WTC11 (cell line): Measurements from ENCODE around the gene FNDC3B. TPM values are rescaled to one million over a fixed set of nuclear protein-coding genes. Genes with fewer than 3 reads are reported as not detected.

ENCODE experiments used
- ATAC-seq: fragments of 200-7000 bp; cut with Tn5 transposase; 2 replicates; pipeline ENCODE4 v1.10.0; 2021; ENCODE audit warnings: mild to moderate bottlenecking, moderate library complexity
- CTCF ChIA-PET: fragments of 300-600 bp; sonication (Branson Sonifier 250); formaldehyde crosslinking; loops from one replicate; lab custom pipeline; 2021; ENCODE audit warnings: antibody characterized with exemption; lab: Charles Lee
- POLR2A ChIA-PET: fragments of 350-600 bp; sonication (Branson Sonifier 250); formaldehyde crosslinking; loops from one replicate; lab custom pipeline; 2021; ENCODE audit warnings: antibody characterized with exemption; lab: Charles Lee
- DNase-seq: peaks from one replicate; pipeline ENCODE4 v3.0.0; 2021; ENCODE audit warnings: low spot score
- H3K27ac Mint-ChIP-seq: 2 replicates; pipeline ENCODE4 v1.8.0; 2021; ENCODE audit warnings: mixed read lengths
- H3K27me3 Mint-ChIP-seq: 2 replicates; pipeline ENCODE4 v1.8.0; 2021; ENCODE audit warnings: low read depth, mild to moderate bottlenecking, moderate library complexity, mixed read lengths
- H3K36me3 Mint-ChIP-seq: 2 replicates; pipeline ENCODE4 v1.8.0; 2021; ENCODE audit warnings: mixed read lengths
- H3K4me1 Mint-ChIP-seq: 2 replicates; pipeline ENCODE4 v1.8.0; 2022; ENCODE audit warnings: mixed read lengths
- H3K4me3 Mint-ChIP-seq: 2 replicates; pipeline ENCODE4 v1.8.0; 2021; ENCODE audit warnings: mild to moderate bottlenecking, moderate library complexity, mixed read lengths
- H3K9me3 Mint-ChIP-seq: 2 replicates; pipeline ENCODE4 v1.8.0; 2021; ENCODE audit warnings: mixed read lengths
- CDX4 ChIP-seq: fragments of 250-450 bp; sonication (Bioruptor Pico); IDR thresholded peaks from 2 replicates; pipeline ENCODE4 v1.9.0; 2021; ENCODE audit warnings: moderate library complexity, mild to moderate bottlenecking, inconsistent platforms, borderline replicate concordance
- CREB1 ChIP-seq: sonication (generic); formaldehyde crosslinking; IDR thresholded peaks from 2 replicates; pipeline ENCODE4 v1.8.0; 2023; ENCODE audit warnings: mild to moderate bottlenecking, missing genetic modification reagents
- ETV6 ChIP-seq: sonication (generic); formaldehyde crosslinking; IDR thresholded peaks from 2 replicates; pipeline ENCODE4 v1.8.1; 2022; ENCODE audit warnings: mild to moderate bottlenecking, missing genetic modification reagents
- GRHL2 ChIP-seq: fragments of 250-450 bp; sonication (Bioruptor Pico); IDR thresholded peaks from 2 replicates; pipeline ENCODE4 v1.8.0; 2022; ENCODE audit warnings: mild to moderate bottlenecking, moderate library complexity; ENCODE audit not compliant: insufficient replicate concordance, severe bottlenecking
- GTF2I ChIP-seq: fragments of 250-450 bp; sonication (Bioruptor Pico); conservative IDR thresholded peaks from 2 replicates; pipeline ENCODE4 v1.4.0; 2021; ENCODE audit warnings: mild to moderate bottlenecking
- HMGA2 ChIP-seq: fragments of 250-450 bp; sonication (Bioruptor Pico); IDR thresholded peaks from 2 replicates; pipeline ENCODE4 v1.4.0; 2021; ENCODE audit warnings: mild to moderate bottlenecking, moderate library complexity
- JUN ChIP-seq: sonication (generic); formaldehyde crosslinking; IDR thresholded peaks from 2 replicates; pipeline ENCODE4 v1.8.0; 2023; ENCODE audit warnings: mild to moderate bottlenecking, missing genetic modification reagents
- KAT7 ChIP-seq: sonication (generic); formaldehyde crosslinking; IDR thresholded peaks from 2 replicates; pipeline ENCODE4 v1.8.1; 2023; ENCODE audit warnings: missing genetic modification reagents, mild to moderate bottlenecking, borderline replicate concordance
- MYBL2 ChIP-seq: sonication (generic); formaldehyde crosslinking; IDR thresholded peaks from 2 replicates; pipeline ENCODE4 v1.8.1; 2023; ENCODE audit warnings: mild to moderate bottlenecking, moderate library complexity, missing genetic modification reagents
- NR2C2 ChIP-seq: sonication (generic); formaldehyde crosslinking; IDR thresholded peaks from 2 replicates; pipeline ENCODE4 v1.8.0; 2022; ENCODE audit warnings: mild to moderate bottlenecking, missing genetic modification reagents
- NR3C1 ChIP-seq: sonication (generic); formaldehyde crosslinking; conservative IDR thresholded peaks from 2 replicates; pipeline ENCODE4 v1.8.1; 2023; ENCODE audit warnings: low read depth, mild to moderate bottlenecking, missing genetic modification reagents
- OVOL2 ChIP-seq: fragments of 250-450 bp; sonication (Bioruptor Pico); IDR thresholded peaks from 2 replicates; pipeline ENCODE4 v1.9.0; 2021; ENCODE audit warnings: mild to moderate bottlenecking, borderline replicate concordance
- RORB ChIP-seq: fragments of 250-450 bp; sonication (Bioruptor Pico); IDR thresholded peaks from 2 replicates; pipeline ENCODE4 v1.9.0; 2021; ENCODE audit warnings: mild to moderate bottlenecking
- SMAD3 ChIP-seq: sonication (generic); formaldehyde crosslinking; IDR thresholded peaks from 2 replicates; pipeline ENCODE4 v1.8.0; 2022; ENCODE audit warnings: missing genetic modification reagents, mild to moderate bottlenecking, borderline replicate concordance
- SP1 ChIP-seq: sonication (generic); formaldehyde crosslinking; conservative IDR thresholded peaks from 2 replicates; pipeline ENCODE4 v1.8.1; 2022; ENCODE audit warnings: missing genetic modification reagents
- TEAD1 ChIP-seq: sonication (generic); formaldehyde crosslinking; IDR thresholded peaks from 2 replicates; pipeline ENCODE4 v1.8.0; 2022; ENCODE audit warnings: mild to moderate bottlenecking, missing genetic modification reagents
- TEAD4 ChIP-seq: sonication (generic); formaldehyde crosslinking; IDR thresholded peaks from 2 replicates; pipeline ENCODE4 v1.8.0; 2022; ENCODE audit warnings: mild to moderate bottlenecking, missing genetic modification reagents
- ZNF317 ChIP-seq: sonication (generic); formaldehyde crosslinking; IDR thresholded peaks from 2 replicates; pipeline ENCODE4 v1.8.1; 2023; ENCODE audit warnings: low read depth, mild to moderate bottlenecking, moderate library complexity, missing genetic modification reagents, borderline replicate concordance
- ZNF532 ChIP-seq: fragments of 250-450 bp; sonication (Bioruptor Pico); IDR thresholded peaks from 2 replicates; pipeline ENCODE4 v1.9.0; 2021; ENCODE audit warnings: mild to moderate bottlenecking, borderline replicate concordance
- total RNA-seq: library from RNA; stranded (reverse); gene quantifications from 3 replicates; pipeline ENCODE4 v1.2.3, GENCODE V29; 2021
- TF ChIP-seq, protein P1 (sequence below): sonication (generic); formaldehyde crosslinking; IDR thresholded peaks from 2 replicates; pipeline ENCODE4 v1.8.1; 2023; ENCODE audit warnings: mild to moderate bottlenecking, missing genetic modification reagents, moderate library complexity
- TF ChIP-seq, protein P2 (sequence below): sonication (generic); formaldehyde crosslinking; IDR thresholded peaks from 2 replicates; pipeline ENCODE4 v1.8.0; 2023; ENCODE audit warnings: missing genetic modification reagents, mild to moderate bottlenecking, borderline replicate concordance
- TF ChIP-seq, protein P3 (sequence below): sonication (generic); formaldehyde crosslinking; IDR thresholded peaks from 2 replicates; pipeline ENCODE4 v1.8.0; 2022; ENCODE audit warnings: mild to moderate bottlenecking, missing genetic modification reagents
- TF ChIP-seq, protein P4 (sequence below): sonication (generic); formaldehyde crosslinking; IDR thresholded peaks from 2 replicates; pipeline ENCODE4 v1.8.1; 2022; ENCODE audit warnings: mild to moderate bottlenecking, missing genetic modification reagents, moderate library complexity, borderline replicate concordance
- TF ChIP-seq, protein P5 (sequence below): fragments of 250-450 bp; sonication (Bioruptor Pico); IDR thresholded peaks from 2 replicates; pipeline ENCODE4 v1.8.0; 2021; ENCODE audit warnings: mild to moderate bottlenecking

FNDC3B gene
- total RNA-seq, 1 experiment from 2014 or later: 42.8 TPM

DNA sequence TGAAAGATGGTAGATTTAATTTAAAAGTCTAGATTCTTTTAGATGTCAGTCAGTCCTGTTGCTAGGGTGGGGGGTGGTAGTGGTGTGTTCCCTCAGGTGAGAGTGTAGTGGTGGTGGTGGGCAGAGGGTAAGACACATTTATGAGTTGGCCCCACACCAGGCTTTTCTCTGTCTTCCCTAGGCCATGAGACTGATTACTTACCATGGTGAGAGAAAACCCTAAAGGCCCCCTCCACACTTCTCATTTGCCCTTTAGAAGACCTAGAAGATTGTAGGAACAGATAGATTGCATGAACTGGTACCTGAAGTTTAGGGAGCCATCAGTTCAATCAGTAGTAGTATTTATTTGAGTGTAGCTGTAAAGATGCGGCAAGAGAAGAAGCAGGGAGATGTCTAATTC is 20.9 kb downstream of the FNDC3B start (continued):
- no peak for TF ChIP-seq ZNF532 (CRISPR knock-in tag)
- no peak for TF ChIP-seq CREB1 (CRISPR knock-in tag)
- TF ChIP-seq, protein P1, sequence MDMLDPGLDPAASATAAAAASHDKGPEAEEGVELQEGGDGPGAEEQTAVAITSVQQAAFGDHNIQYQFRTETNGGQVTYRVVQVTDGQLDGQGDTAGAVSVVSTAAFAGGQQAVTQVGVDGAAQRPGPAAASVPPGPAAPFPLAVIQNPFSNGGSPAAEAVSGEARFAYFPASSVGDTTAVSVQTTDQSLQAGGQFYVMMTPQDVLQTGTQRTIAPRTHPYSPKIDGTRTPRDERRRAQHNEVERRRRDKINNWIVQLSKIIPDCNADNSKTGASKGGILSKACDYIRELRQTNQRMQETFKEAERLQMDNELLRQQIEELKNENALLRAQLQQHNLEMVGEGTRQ (CRISPR knock-in tag): no peak
- TF ChIP-seq TEAD4: no peak
- TF ChIP-seq NR3C1 (CRISPR knock-in tag): no peak
- TF ChIP-seq GRHL2: no peak
- no peak for TF ChIP-seq GTF2I (CRISPR knock-in tag)
- no peak for TF ChIP-seq KAT7
- TF ChIP-seq CDX4 (CRISPR knock-in tag): no peak
- TF ChIP-seq, all 79 proteins: peak for 0

- ATAC-seq: no peak
- Mint-ChIP-seq H3K27ac (no peak overlapping the region), H3K36me3 (peaks cover 11% of the 10 kb centered on the region), H3K27me3 (no peaks in the 10 kb centered on the region), H3K9me3 (peaks cover 5% of the 10 kb centered on the region), H3K4me3 (no peak overlapping the region), H3K4me1 (peaks cover 50% of the 10 kb centered on the region)
- ChIA-PET CTCF (no interaction called here), POLR2A (no interaction called here)
- no peak for DNase-seq
- TF ChIP-seq MYBL2 (CRISPR knock-in tag): no peak
- TF ChIP-seq TEAD1 (CRISPR knock-in tag): no peak
- TF ChIP-seq RORB (CRISPR knock-in tag): no peak
- TF ChIP-seq JUN (CRISPR knock-in tag): no peak
- TF ChIP-seq OVOL2 (CRISPR knock-in tag): no peak
- TF ChIP-seq ZNF317 (CRISPR knock-in tag): no peak
- no peak for TF ChIP-seq ETV6 (CRISPR knock-in tag)
- TF ChIP-seq, protein P2, sequence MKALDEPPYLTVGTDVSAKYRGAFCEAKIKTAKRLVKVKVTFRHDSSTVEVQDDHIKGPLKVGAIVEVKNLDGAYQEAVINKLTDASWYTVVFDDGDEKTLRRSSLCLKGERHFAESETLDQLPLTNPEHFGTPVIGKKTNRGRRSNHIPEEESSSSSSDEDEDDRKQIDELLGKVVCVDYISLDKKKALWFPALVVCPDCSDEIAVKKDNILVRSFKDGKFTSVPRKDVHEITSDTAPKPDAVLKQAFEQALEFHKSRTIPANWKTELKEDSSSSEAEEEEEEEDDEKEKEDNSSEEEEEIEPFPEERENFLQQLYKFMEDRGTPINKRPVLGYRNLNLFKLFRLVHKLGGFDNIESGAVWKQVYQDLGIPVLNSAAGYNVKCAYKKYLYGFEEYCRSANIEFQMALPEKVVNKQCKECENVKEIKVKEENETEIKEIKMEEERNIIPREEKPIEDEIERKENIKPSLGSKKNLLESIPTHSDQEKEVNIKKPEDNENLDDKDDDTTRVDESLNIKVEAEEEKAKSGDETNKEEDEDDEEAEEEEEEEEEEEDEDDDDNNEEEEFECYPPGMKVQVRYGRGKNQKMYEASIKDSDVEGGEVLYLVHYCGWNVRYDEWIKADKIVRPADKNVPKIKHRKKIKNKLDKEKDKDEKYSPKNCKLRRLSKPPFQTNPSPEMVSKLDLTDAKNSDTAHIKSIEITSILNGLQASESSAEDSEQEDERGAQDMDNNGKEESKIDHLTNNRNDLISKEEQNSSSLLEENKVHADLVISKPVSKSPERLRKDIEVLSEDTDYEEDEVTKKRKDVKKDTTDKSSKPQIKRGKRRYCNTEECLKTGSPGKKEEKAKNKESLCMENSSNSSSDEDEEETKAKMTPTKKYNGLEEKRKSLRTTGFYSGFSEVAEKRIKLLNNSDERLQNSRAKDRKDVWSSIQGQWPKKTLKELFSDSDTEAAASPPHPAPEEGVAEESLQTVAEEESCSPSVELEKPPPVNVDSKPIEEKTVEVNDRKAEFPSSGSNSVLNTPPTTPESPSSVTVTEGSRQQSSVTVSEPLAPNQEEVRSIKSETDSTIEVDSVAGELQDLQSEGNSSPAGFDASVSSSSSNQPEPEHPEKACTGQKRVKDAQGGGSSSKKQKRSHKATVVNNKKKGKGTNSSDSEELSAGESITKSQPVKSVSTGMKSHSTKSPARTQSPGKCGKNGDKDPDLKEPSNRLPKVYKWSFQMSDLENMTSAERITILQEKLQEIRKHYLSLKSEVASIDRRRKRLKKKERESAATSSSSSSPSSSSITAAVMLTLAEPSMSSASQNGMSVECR (CRISPR knock-in tag): no peak
- TF ChIP-seq, protein P3, sequence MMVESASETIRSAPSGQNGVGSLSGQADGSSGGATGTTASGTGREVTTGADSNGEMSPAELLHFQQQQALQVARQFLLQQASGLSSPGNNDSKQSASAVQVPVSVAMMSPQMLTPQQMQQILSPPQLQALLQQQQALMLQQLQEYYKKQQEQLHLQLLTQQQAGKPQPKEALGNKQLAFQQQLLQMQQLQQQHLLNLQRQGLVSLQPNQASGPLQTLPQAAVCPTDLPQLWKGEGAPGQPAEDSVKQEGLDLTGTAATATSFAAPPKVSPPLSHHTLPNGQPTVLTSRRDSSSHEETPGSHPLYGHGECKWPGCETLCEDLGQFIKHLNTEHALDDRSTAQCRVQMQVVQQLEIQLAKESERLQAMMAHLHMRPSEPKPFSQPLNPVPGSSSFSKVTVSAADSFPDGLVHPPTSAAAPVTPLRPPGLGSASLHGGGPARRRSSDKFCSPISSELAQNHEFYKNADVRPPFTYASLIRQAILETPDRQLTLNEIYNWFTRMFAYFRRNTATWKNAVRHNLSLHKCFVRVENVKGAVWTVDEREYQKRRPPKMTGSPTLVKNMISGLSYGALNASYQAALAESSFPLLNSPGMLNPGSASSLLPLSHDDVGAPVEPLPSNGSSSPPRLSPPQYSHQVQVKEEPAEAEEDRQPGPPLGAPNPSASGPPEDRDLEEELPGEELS: no peak
- TF ChIP-seq, protein P4, sequence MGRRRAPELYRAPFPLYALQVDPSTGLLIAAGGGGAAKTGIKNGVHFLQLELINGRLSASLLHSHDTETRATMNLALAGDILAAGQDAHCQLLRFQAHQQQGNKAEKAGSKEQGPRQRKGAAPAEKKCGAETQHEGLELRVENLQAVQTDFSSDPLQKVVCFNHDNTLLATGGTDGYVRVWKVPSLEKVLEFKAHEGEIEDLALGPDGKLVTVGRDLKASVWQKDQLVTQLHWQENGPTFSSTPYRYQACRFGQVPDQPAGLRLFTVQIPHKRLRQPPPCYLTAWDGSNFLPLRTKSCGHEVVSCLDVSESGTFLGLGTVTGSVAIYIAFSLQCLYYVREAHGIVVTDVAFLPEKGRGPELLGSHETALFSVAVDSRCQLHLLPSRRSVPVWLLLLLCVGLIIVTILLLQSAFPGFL (CRISPR knock-in tag): no peak
- no peak for TF ChIP-seq SMAD3 (CRISPR knock-in tag)
- no peak for TF ChIP-seq HMGA2 (CRISPR knock-in tag)
- TF ChIP-seq NR2C2 (CRISPR knock-in tag): no peak
- TF ChIP-seq SP1 (CRISPR knock-in tag): no peak
- TF ChIP-seq, protein P5, sequence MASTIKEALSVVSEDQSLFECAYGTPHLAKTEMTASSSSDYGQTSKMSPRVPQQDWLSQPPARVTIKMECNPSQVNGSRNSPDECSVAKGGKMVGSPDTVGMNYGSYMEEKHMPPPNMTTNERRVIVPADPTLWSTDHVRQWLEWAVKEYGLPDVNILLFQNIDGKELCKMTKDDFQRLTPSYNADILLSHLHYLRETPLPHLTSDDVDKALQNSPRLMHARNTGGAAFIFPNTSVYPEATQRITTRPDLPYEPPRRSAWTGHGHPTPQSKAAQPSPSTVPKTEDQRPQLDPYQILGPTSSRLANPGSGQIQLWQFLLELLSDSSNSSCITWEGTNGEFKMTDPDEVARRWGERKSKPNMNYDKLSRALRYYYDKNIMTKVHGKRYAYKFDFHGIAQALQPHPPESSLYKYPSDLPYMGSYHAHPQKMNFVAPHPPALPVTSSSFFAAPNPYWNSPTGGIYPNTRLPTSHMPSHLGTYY (CRISPR knock-in tag): no peak
Observed at GRCh38 chr3:172061724-172062184, 22.4 kb downstream of the FNDC3B start.
